ENCODE results near the gene CHODL. TPM values are rescaled to one million over a fixed set of nuclear protein-coding genes. Genes with fewer than 3 reads are reported as not detected.

CHODL gene, protein sequence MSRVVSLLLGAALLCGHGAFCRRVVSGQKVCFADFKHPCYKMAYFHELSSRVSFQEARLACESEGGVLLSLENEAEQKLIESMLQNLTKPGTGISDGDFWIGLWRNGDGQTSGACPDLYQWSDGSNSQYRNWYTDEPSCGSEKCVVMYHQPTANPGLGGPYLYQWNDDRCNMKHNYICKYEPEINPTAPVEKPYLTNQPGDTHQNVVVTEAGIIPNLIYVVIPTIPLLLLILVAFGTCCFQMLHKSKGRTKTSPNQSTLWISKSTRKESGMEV
- not detected in 5 replicates for total RNA-seq (2022; extraction: Qiagen RNA extraction)

DNA sequence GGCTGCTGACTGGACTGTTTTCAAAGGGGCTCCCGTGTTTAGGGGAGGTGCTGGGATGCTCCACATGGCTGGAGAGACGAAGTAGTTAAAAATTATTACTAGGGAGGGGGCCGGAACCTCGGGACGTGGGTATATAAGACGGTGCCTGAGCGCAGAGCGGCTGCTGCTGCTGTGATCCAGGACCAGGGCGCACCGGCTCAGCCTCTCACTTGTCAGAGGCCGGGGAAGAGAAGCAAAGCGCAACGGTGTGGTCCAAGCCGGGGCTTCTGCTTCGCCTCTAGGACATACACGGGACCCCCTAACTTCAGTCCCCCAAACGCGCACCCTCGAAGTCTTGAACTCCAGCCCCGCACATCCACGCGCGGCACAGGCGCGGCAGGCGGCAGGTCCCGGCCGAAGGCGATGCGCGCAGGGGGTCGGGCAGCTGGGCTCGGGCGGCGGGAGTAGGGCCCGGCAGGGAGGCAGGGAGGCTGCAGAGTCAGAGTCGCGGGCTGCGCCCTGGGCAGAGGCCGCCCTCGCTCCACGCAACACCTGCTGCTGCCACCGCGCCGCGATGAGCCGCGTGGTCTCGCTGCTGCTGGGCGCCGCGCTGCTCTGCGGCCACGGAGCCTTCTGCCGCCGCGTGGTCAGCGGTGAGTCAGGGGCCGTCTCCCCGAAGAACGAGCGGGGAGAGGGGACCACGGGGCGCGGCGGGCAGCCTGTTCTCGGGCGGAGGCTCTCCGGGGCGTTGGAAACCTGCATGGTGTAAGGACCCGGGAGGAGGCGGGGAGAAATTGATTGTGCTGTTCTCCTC, at the start of gene CHODL:
Gene CHODL (plus strand): TSS at position 163 of the 793 bp plus-strand sequence. CDS start 391 bp downstream, at position 554.

Other genes with a start within 250 kb of the CHODL start
- not detected in 5 replicates for gene TMPRSS15, start 159.0 kb downstream of the CHODL start, total RNA-seq (2022; extraction: Qiagen RNA extraction)

All from A549 treated with AZD2906 at 1 μM for 4 hours (cell line).